ENCODE measurements around the gene PLXNA2.

PLXNA2 gene

DNA sequence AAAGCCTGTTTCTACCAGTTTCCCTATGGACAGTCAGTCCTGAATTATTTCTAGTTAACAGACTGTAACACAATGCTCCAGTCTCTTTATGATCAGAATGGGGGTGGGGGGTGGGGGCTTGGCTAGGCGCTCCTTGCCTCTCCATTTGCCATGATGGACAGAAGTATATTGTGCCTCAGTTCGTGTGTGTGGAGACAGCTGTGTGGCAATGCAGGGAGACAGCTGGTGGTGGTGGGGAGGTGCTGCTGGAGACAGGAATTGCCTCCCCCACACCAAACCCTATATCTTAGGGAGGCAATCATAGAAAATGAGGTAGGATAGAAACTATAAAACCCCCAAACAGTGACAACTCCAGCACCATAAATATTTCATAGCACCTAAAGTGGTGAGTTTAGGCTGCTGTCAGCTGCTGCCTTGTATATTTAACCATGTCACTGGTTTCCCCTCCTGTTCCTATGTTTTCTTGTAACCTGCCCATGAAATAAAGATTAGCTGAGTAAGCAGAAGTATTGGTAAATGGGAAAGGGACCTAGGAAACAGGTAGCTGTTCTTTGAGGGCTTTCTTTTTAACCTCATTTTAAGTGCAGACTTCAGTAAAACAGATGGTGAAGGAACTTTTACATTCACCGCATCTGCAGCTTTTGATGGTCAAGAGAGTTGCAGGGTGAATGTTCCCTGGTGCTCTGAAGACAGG, 3.4 kb downstream of the PLXNA2 start:
- DNase-seq, result no peak

GRCh38 chr1:208239473-208240381, 4.5 kb downstream of the PLXNA2 start:
- DNase-seq, result no peak

- DNase-seq, result peak in 1 of 6 experiments; percentile 10
These were observed 5.3 kb downstream of the PLXNA2 start for GRCh38 chr1:208238710-208239472.

- DNase-seq, result no peak
These were observed 6.9 kb downstream of the PLXNA2 start for GRCh38 chr1:208237241-208237640.

GRCh38 chr1:208235982-208236761, 8.0 kb downstream of the PLXNA2 start:
- DNase-seq, result no peak

DNA sequence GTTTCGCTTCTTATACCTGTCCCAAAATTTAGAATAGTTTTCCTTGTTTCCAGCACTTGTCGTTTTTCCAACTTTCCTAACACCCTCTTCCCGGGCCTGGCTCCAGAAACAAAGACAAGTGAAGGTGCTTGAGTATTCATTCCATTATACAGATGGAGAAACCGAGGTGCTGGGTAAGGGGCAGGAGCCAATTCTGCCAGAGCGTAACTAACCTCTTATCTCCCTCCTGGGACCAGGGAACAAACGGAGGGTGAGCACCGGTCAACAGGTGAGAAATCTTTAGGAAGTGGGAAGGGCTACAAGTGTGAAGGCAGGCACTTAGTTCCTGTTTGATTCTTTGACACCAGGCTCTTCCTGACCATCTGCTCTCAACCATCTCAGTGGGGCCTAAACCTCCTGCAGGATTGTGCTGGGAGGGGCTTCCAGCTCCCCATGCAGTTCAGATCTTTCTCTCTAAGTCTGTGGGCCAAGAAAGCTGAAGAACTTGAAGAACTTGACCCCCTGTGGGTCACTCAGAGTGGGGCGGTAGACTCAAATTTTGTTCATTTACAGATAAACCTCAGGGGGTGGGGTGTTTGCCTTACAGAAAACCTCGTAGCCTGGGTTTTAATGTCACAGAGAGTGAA, 8.7 kb downstream of the PLXNA2 start:
- no peak for DNase-seq

DNA sequence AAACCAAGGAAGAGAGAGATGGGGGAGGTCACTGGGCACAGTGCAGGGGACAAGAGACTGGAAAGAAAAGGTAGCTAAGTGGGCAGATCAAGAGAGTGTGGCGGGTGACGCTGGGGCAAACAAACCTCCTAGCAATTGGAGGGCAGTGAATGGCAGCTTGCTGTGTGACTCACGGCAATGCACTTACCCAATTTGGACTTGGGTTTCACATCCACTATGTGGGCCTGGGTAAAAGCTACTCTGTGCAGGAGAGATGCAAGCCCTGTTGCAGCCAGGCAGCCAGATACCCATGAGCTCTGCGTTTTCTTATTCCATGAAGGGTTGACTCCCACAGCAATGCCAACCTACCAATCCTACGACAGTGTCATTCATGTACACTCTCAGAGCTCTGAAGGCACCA, 9.5 kb downstream of the PLXNA2 start:
- no peak for DNase-seq

GRCh38 chr1:208233978-208234377, 10.2 kb downstream of the PLXNA2 start:
- no peak for DNase-seq

DNA sequence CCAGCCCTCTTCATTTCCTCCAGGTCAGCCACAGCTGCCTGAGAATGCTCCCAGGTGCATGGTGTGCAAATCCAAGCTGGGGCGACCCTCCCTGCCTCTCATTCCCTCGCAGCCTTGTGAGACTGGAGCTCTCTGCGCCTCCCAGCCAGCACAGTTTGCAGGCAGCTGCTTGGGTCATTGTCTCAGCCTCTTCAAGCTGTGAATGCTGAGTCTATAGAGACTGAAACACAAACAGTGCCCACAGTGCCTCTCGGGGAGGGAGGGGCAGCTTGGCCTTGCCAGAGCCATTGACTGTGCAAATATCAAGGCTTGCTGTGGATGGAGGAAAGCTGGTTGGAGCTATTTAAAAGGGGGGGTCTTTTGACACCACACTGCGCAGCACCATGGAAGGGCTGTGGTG, 10.6 kb downstream of the PLXNA2 start:
- no peak for DNase-seq

DNA sequence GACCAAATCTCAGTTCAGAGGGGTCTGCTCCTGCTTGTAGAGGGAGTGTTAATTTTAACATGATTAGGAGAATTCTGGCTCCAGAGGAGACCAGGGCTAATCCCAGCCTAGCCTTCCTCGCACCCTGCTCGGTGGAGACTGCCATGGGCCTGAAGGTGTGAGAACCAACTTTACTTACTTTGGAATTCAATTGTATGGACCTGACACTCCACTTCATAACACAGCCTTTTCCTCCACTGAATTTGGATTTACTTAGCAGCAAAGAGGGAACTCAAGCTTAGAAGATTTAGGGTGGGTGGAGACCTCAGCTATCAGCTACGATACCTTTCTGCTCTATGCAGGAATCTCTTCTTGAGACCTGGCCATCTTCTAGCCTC, 11.5 kb downstream of the PLXNA2 start:
- no peak for DNase-seq

DNA sequence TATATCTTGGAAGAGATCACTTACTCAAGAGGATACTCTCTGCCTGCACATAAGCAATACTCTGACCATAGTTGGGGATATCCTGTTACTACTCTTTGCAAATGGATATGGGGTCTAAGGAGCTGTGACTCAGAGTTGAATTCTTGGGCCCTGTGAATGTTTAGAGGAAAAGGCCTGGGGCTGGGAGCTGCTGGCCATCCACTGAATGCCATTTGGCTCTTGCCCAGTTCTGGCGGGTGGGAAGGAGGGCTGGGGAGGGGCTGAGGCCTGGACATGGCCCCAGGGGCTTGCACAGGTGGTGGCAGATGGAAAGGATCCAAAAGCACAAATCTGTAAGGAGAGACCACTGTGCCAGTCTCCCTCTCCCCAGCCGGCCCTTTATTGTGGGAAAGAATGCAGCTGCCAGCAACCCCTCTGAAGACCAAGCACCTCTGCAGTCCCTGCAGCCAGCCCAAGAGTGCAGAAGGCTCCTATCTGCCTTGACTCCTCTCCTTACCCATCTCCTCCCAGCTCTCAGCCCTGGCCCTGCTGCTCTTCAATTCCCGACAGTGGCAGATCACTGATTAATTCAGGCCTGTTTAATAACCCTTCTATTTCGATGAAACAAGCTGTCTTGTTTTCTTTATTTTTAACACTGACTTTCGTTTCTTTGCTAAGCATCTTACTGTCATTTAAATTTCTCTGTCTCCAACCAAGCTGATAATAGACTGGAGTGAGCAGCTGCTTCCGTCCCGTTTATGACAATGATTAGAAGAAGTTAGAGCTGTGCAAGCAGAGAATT, 12.1 kb downstream of the PLXNA2 start:
- no peak for DNase-seq

- DNase-seq, result no peak
These were observed 13.3 kb downstream of the PLXNA2 start for GRCh38 chr1:208230668-208231529.

DNA sequence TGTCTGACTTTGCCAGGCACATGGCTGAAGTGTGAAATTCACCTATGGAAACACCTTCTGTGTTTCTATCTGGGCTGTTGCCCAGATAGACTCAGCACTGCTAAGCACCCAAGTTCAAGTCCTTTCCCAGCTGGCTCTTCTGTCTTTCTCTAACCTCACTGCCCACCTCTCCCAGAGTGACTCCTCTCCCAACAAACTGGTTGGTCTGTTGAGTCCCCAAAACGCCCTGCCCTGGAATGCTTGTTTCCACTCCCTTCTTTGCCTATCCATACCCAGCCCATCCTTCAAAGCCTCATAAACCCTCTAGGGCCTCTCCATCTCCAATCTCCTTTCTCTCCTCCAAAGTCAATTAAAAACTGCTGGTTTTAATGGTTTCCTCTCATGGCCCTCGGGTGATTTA, 15.6 kb downstream of the PLXNA2 start:
- no peak for DNase-seq

GRCh38 chr1:208228026-208228425, 16.2 kb downstream of the PLXNA2 start:
- DNase-seq, result no peak

GRCh38 chr1:208227366-208227765, 16.8 kb downstream of the PLXNA2 start:
- no peak for DNase-seq

GRCh38 chr1:208225954-208226937, 17.9 kb downstream of the PLXNA2 start:
- DNase-seq, result no peak

GRCh38 chr1:208224192-208224713, 19.9 kb downstream of the PLXNA2 start:
- no peak for DNase-seq

DNA sequence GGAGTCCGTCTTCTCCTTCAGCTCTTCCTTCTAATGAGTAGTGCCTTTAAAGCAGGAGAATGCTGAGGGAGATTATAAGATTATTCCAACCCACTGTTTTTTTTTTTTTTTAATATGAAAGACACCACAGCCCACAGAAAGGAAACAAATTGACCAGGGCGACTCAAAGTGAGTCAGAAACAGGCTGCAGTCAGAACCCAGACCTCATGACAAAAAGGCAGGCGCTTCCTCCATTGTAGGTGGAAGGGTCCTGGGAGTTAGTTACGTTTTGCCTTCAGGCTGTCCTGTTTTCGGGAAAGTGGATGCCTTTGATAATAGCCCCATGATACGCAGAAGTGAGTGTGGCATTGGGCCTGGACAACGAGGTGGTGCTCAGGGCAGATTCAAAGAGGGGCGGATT, 21.0 kb downstream of the PLXNA2 start:
- DNase-seq, result no peak

Measured in stimulated activated naive CD4-positive, alpha-beta T cell (primary cell).